ENCODE measurements around the gene MAP2K5. TPM values are rescaled to one million over a fixed set of nuclear protein-coding genes. Genes with fewer than 3 reads are reported as not detected.

MAP2K5 gene
- total RNA-seq, 2 donors from 2014 or later, result 10.7 to 15.7 TPM

DNA sequence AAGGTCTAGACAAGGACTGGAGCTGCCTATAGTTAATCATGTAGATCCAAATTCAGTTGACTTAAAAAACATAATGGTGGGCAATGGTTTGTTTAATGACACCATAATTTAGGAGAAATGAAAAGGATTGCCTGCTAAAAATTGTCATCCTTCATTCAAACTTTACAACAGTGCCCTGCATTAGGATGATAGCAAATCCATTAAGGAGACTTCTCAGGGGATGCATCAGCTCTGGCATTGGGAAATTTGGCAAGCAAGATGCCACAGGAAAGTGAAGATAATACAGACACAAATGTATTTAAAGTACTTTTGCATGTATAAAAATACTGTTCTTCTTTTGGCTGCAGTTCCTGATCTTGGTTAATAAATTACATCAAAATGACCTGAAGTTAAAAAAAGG, 189.7 kb downstream of the MAP2K5 start:
- no peaks in the 10 kb centered on the region for H3K4me1 ChIP-seq (replicated peaks)
- no peaks in the 10 kb centered on the region for H3K9me3 ChIP-seq
- no peak overlapping the region for H3K4me3 ChIP-seq
- H3K36me3 ChIP-seq, result no peaks in the 10 kb centered on the region
- no peaks in the 10 kb centered on the region for H3K27me3 ChIP-seq (replicated peaks; ENCODE audit: insufficient read depth)
- no peak for TF ChIP-seq POLR2A (IDR thresholded peaks at IDR 0.05)
- TF ChIP-seq, protein P1, sequence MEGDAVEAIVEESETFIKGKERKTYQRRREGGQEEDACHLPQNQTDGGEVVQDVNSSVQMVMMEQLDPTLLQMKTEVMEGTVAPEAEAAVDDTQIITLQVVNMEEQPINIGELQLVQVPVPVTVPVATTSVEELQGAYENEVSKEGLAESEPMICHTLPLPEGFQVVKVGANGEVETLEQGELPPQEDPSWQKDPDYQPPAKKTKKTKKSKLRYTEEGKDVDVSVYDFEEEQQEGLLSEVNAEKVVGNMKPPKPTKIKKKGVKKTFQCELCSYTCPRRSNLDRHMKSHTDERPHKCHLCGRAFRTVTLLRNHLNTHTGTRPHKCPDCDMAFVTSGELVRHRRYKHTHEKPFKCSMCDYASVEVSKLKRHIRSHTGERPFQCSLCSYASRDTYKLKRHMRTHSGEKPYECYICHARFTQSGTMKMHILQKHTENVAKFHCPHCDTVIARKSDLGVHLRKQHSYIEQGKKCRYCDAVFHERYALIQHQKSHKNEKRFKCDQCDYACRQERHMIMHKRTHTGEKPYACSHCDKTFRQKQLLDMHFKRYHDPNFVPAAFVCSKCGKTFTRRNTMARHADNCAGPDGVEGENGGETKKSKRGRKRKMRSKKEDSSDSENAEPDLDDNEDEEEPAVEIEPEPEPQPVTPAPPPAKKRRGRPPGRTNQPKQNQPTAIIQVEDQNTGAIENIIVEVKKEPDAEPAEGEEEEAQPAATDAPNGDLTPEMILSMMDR (IDR thresholded peaks at IDR 0.05), result no peak
- TF ChIP-seq POLR2AphosphoS5 (IDR thresholded peaks at IDR 0.05), result no peak
- H3K27ac ChIP-seq, result no peak overlapping the region
- intact Hi-C loops (cut with DNase I), result no loop called here
- DNase-seq (ENCODE audit: low spot score), result no peak

DNA sequence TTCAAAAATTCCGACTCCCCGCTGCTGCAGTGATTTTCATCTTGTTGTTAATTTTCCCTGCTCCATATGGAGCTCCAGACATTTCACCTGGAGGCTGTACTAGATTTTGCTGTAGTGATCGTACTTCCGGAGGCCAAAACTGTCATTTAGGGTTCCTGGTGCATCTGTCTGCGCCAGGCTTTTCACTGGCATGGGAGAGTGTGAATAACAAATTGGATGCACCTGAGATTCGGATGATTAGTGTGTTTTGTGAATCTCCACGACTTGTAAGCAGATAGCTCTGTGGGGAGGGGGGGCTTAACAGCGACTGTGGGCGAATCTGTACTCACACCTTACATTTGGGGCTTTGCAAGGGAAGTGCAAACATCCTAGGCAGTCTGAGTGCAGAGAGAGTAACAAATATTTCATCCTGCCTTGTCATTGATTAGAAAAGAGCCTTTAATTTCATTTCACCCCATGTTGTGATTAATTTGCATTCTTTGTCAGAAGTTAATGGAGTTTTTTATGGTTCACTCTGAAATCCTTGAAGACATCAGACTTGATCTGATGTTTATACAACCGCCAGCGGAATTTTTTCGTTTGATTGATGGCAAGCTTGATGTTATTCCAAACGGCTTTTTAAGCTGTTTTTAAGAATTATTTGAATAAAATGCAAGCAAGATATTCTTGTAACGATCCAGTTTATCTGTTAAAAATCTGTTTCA, 190.3 kb downstream of the MAP2K5 start:
- Histone ChIP-seq H3K27me3 (replicated peaks; ENCODE audit: insufficient read depth) (no peaks in the 10 kb centered on the region), H3K27ac (no peak overlapping the region), H3K36me3 (no peaks in the 10 kb centered on the region), H3K9me3 (no peaks in the 10 kb centered on the region), H3K4me3 (no peak overlapping the region), H3K4me1 (replicated peaks) (no peaks in the 10 kb centered on the region)
- DNase-seq (ENCODE audit: low spot score), result no peak
- WGBS, result 80% methylated on average over 14 of the region's 14 CpGs
- TF ChIP-seq POLR2A (IDR thresholded peaks at IDR 0.05), result no peak
- intact Hi-C loops (cut with DNase I), result no loop called here

DNA sequence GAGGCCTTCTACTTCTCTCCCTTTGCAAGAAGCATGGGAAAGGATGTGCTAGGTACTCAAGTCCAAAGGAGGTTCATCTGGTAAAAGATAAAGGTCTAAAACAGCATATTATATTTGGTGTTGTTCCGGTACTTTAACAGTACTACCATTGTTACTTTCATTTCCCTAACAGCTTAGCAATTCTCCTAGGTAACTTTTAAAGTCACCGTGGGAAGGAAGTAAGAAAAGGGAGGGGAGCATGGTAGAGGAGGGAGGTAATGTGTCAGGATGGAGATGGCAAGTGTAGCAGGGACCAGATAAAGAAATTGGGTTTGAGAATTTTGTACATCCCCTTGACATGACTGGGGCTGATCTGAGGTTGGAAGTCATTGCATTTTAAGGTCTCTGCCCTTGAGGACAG, 193.4 kb downstream of the MAP2K5 start:
- intact Hi-C loops (cut with DNase I), result no loop called here
- Histone ChIP-seq H3K4me3 (no peak overlapping the region), H3K27ac (no peak overlapping the region), H3K4me1 (replicated peaks) (no peaks in the 10 kb centered on the region), H3K27me3 (replicated peaks; ENCODE audit: insufficient read depth) (no peaks in the 10 kb centered on the region), H3K9me3 (no peaks in the 10 kb centered on the region), H3K36me3 (no peaks in the 10 kb centered on the region)
- no peak for TF ChIP-seq POLR2A (IDR thresholded peaks at IDR 0.05)
- TF ChIP-seq POLR2AphosphoS5 (IDR thresholded peaks at IDR 0.05), result no peak
- TF ChIP-seq, protein P1 (IDR thresholded peaks at IDR 0.05), result no peak
- DNase-seq (ENCODE audit: low spot score), result no peak
- 11% methylated on average over 2 of the region's 2 CpGs for WGBS

DNA sequence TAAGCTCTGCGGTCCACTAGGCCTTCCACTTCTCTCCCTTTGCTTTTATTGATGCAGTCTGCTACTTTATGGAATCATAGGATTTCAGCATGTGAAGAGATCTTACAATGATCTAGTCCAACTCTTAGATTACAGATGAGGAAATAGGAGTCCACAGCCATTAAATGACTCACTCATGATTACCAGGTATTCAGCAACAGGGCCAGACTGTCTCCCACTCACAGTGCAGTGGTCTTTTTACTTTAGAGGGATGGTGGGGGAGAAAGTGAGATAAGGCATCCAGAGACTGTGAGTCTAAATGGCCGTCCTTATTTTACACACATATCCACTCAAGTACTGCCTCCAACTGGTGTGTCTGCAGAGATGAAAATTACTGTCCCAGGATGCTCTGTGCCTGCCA, 194.3 kb downstream of the MAP2K5 start:
- no peak overlapping the region for H3K27ac ChIP-seq
- H3K36me3 ChIP-seq, result no peaks in the 10 kb centered on the region
- whole genome bisulfite sequencing, result 97% methylated on average over 2 of the region's 2 CpGs
- H3K9me3 ChIP-seq, result no peaks in the 10 kb centered on the region
- no peaks in the 10 kb centered on the region for H3K4me1 ChIP-seq (replicated peaks)
- intact Hi-C loops (cut with DNase I), result no loop called here
- no peaks in the 10 kb centered on the region for H3K27me3 ChIP-seq (replicated peaks; ENCODE audit: insufficient read depth)
- H3K4me3 ChIP-seq, result no peak overlapping the region
- TF ChIP-seq POLR2A (IDR thresholded peaks at IDR 0.05), result no peak
- DNase-seq (ENCODE audit: low spot score), result no peak

DNA sequence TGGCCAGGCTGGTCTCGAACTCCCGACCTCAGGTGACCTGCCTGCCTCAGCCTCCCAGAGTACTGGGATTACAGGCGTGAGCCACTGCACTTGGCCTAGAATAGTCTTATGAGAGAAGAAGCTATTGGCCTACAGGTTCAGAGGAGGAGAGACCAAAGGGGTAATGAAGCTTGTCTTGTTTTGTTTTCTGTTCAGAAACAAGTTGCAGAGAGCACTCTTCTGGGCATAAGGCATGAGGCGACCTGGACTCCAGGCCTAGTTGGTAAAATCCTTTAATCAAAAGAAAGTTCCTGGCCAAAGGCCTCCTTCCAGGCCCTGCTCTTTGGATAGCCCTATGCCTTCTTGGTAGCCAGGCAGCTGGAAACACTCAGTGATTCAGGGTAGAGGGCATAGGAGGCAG, 195.6 kb downstream of the MAP2K5 start:
- H3K4me3 ChIP-seq, result no peak overlapping the region
- intact Hi-C loops (cut with DNase I), result no loop called here
- H3K9me3 ChIP-seq, result no peaks in the 10 kb centered on the region
- H3K4me1 ChIP-seq (replicated peaks), result no peaks in the 10 kb centered on the region
- no peak for DNase-seq (ENCODE audit: low spot score)
- H3K36me3 ChIP-seq, result no peaks in the 10 kb centered on the region
- TF ChIP-seq POLR2A (IDR thresholded peaks at IDR 0.05) (no peak), POLR2AphosphoS5 (IDR thresholded peaks at IDR 0.05) (no peak)
- TF ChIP-seq, protein P1 (IDR thresholded peaks at IDR 0.05), result no peak
- WGBS, result 73% methylated on average over 4 of the region's 4 CpGs
- H3K27me3 ChIP-seq (replicated peaks; ENCODE audit: insufficient read depth), result no peaks in the 10 kb centered on the region
- no peak overlapping the region for H3K27ac ChIP-seq

DNA sequence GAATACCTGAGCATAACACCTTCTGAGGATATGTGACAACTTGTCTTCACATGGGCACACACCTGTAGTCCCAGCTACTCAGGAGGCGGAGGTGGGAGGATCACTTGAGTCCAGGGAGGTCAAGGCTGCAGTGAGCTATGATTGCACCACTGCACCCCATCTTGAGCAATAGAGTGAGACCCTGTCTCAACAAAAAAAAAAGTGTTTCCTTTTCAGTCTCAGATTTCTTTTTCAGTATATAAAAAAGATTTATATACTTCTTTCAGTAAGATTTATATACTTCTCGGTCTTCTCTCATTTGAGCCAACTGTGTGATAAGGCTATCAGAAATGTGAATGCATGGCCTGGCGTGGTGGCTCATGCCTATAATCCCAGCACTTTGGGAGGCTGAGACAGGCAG, 197.9 kb downstream of the MAP2K5 start:
- H3K4me1 ChIP-seq (replicated peaks), result no peaks in the 10 kb centered on the region
- no peaks in the 10 kb centered on the region for H3K9me3 ChIP-seq
- no peaks in the 10 kb centered on the region for H3K36me3 ChIP-seq
- no peak overlapping the region for H3K4me3 ChIP-seq
- no peak overlapping the region for H3K27ac ChIP-seq
- no peak for DNase-seq (ENCODE audit: low spot score)
- no peaks in the 10 kb centered on the region for H3K27me3 ChIP-seq (replicated peaks; ENCODE audit: insufficient read depth)
- TF ChIP-seq POLR2A (IDR thresholded peaks at IDR 0.05) (no peak), POLR2AphosphoS5 (IDR thresholded peaks at IDR 0.05) (no peak)
- TF ChIP-seq, protein P1 (IDR thresholded peaks at IDR 0.05), result no peak
- 97% methylated on average over 3 of the region's 3 CpGs for WGBS
- intact Hi-C loops (cut with DNase I), result no loop called here
